ENCODE results near the gene SLC2A4RG. TPM values are rescaled to one million over a fixed set of nuclear protein-coding genes. Genes with fewer than 3 reads are reported as not detected.

SLC2A4RG gene
- total and polyA plus RNA-seq, 7 experiments from 2014 or later: 3.0 to 136 (median 96.4) TPM

GRCh38 chr20:63692436-63693082 lies 47.0 kb upstream of the SLC2A4RG start:
- CTCF ChIA-PET: no interaction called here
- intact Hi-C loops (cut with micrococcal nuclease): no loop called here
- Histone ChIP-seq H3K27ac (ENCODE audit: low read depth, low read length) (no peak overlapping the region), H3K4me1 (ENCODE audit: control insufficient read depth in 2 of 2, insufficient read depth in 2 of 2, low read length in 2 of 2) (peaks cover 12 to 24% of the 10 kb centered on the region in 2 donors), H3K27me3 (ENCODE audit: control insufficient read depth in 2 of 2, insufficient read depth in 2 of 2, low read length in 2 of 2) (no peaks in the 10 kb centered on the region), H3K9me3 (ENCODE audit: control insufficient read depth in 2 of 3, low read length in 3 of 3) (no peaks in the 10 kb centered on the region), H3K36me3 (ENCODE audit: control insufficient read depth in 2 of 3, insufficient read depth in 3 of 3, low read length in 3 of 3) (peaks cover 0 to 14% (median 0%) of the 10 kb centered on the region in 3 experiments), H3K4me3 (ENCODE audit: low read length) (no peak overlapping the region)
- Mint-ChIP-seq H3K4me1 (peaks cover 5 to 18% (median 6%) of the 10 kb centered on the region in 7 donors), H3K27me3 (peaks cover 0 to 2% (median 0%) of the 10 kb centered on the region in 5 donors), H3K4me3 (peak overlapping the region in 1 of 10 donors; percentile 45), H3K9me3 (peaks cover 0 to 5% (median 0%) of the 10 kb centered on the region in 11 donors), H3K36me3 (peaks cover 0 to 10% (median 0%) of the 10 kb centered on the region in 5 donors), H3K27ac (peak overlapping the region in 5 of 9 donors; percentile 51 to 85 (median 67))
- POLR2A ChIA-PET: interaction anchor here (0.7 kb wide), 1 partner anchor 11 kb away, joined by 3 read pairs; no protein-coding TSS in a partner anchor
- ATAC-seq (no peak), DNase-seq (peak in 1 of 9 donors; percentile 7)

- Histone ChIP-seq H3K9me3 (ENCODE audit: control insufficient read depth in 2 of 3, low read length in 3 of 3) (no peaks in the 10 kb centered on the region), H3K27me3 (ENCODE audit: control insufficient read depth in 2 of 2, insufficient read depth in 2 of 2, low read length in 2 of 2) (no peaks in the 10 kb centered on the region), H3K4me3 (ENCODE audit: low read length) (no peak overlapping the region), H3K4me1 (ENCODE audit: control insufficient read depth in 2 of 2, insufficient read depth in 2 of 2, low read length in 2 of 2) (peaks cover 12 to 20% of the 10 kb centered on the region in 2 donors), H3K36me3 (ENCODE audit: control insufficient read depth in 2 of 3, insufficient read depth in 3 of 3, low read length in 3 of 3) (peaks cover 0 to 14% (median 0%) of the 10 kb centered on the region in 3 experiments), H3K27ac (ENCODE audit: low read depth, low read length) (no peak overlapping the region)
- ChIA-PET CTCF (no interaction called here), POLR2A (no interaction called here)
- Mint-ChIP-seq H3K4me3 (no peak overlapping the region), H3K36me3 (peaks cover 0 to 10% (median 0%) of the 10 kb centered on the region in 5 donors), H3K4me1 (peaks cover 5 to 18% (median 6%) of the 10 kb centered on the region in 7 donors), H3K9me3 (peaks cover 0 to 5% (median 0%) of the 10 kb centered on the region in 11 donors), H3K27ac (peak overlapping the region in 3 of 9 donors; percentile 9 to 51 (median 28)), H3K27me3 (peaks cover 0 to 2% (median 0%) of the 10 kb centered on the region in 5 donors)
- peak in 1 of 9 donors; percentile 7 for DNase-seq
- intact Hi-C loops (cut with micrococcal nuclease): no loop called here
- ATAC-seq: no peak
These were observed 46.4 kb upstream of the SLC2A4RG start for GRCh38 chr20:63693083-63693732.

GRCh38 chr20:63693733-63694583 lies 45.6 kb upstream of the SLC2A4RG start:
- ChIA-PET POLR2A (interaction anchor here (0.5 to 1.5 kb wide), 2 partner anchors 14 to 289 kb away, joined by 3 read pairs; partner anchors contain the start of genes ARFRP1 and ZGPAT), CTCF (no interaction called here)
- Mint-ChIP-seq H3K27ac (peak overlapping the region in 6 of 9 donors; percentile 21 to 86 (median 69)), H3K9me3 (peaks cover 0 to 5% (median 0%) of the 10 kb centered on the region in 11 donors), H3K4me3 (peak overlapping the region in 2 of 10 donors; percentile 44 to 55), H3K4me1 (peaks cover 5 to 18% (median 6%) of the 10 kb centered on the region in 7 donors), H3K27me3 (peaks cover 0 to 2% (median 0%) of the 10 kb centered on the region in 5 donors), H3K36me3 (peaks cover 0 to 10% (median 0%) of the 10 kb centered on the region in 5 donors)
- ATAC-seq (no peak), DNase-seq (peak in 1 of 9 donors; percentile 7)
- Histone ChIP-seq H3K27me3 (ENCODE audit: control insufficient read depth in 2 of 2, insufficient read depth in 2 of 2, low read length in 2 of 2) (no peaks in the 10 kb centered on the region), H3K4me3 (ENCODE audit: low read length) (no peak overlapping the region), H3K27ac (ENCODE audit: low read depth, low read length) (no peak overlapping the region), H3K36me3 (ENCODE audit: control insufficient read depth in 2 of 3, insufficient read depth in 3 of 3, low read length in 3 of 3) (peaks cover 0 to 14% (median 0%) of the 10 kb centered on the region in 3 experiments), H3K4me1 (ENCODE audit: control insufficient read depth in 2 of 2, insufficient read depth in 2 of 2, low read length in 2 of 2) (peaks cover 12 to 20% of the 10 kb centered on the region in 2 donors), H3K9me3 (ENCODE audit: control insufficient read depth in 2 of 3, low read length in 3 of 3) (no peaks in the 10 kb centered on the region)
- intact Hi-C loops (cut with micrococcal nuclease): no loop called here

GRCh38 chr20:63694584-63695423 lies 44.8 kb upstream of the SLC2A4RG start:
- DNase-seq (peak in 1 of 9 donors; percentile 8), ATAC-seq (no peak)
- ChIA-PET CTCF (no interaction called here), POLR2A (interaction anchor here (0.5 to 1.5 kb wide), 3 partner anchors 13 to 288 kb away, joined by 3 read pairs; partner anchors contain the start of genes ARFRP1 and ZGPAT)
- Mint-ChIP-seq H3K9me3 (peaks cover 0 to 5% (median 0%) of the 10 kb centered on the region in 11 donors), H3K4me3 (no peak overlapping the region), H3K4me1 (peaks cover 5 to 18% (median 6%) of the 10 kb centered on the region in 7 donors), H3K36me3 (peaks cover 0 to 10% (median 0%) of the 10 kb centered on the region in 5 donors), H3K27me3 (peaks cover 0 to 2% (median 0%) of the 10 kb centered on the region in 5 donors), H3K27ac (no peak overlapping the region)
- intact Hi-C loops (cut with micrococcal nuclease): no loop called here
- Histone ChIP-seq H3K4me3 (ENCODE audit: low read length) (no peak overlapping the region), H3K27me3 (ENCODE audit: control insufficient read depth in 2 of 2, insufficient read depth in 2 of 2, low read length in 2 of 2) (no peaks in the 10 kb centered on the region), H3K4me1 (ENCODE audit: control insufficient read depth in 2 of 2, insufficient read depth in 2 of 2, low read length in 2 of 2) (peaks cover 12 to 20% of the 10 kb centered on the region in 2 donors), H3K9me3 (ENCODE audit: control insufficient read depth in 2 of 3, low read length in 3 of 3) (no peaks in the 10 kb centered on the region), H3K36me3 (ENCODE audit: control insufficient read depth in 2 of 3, insufficient read depth in 3 of 3, low read length in 3 of 3) (peaks cover 0 to 21% (median 0%) of the 10 kb centered on the region in 3 experiments), H3K27ac (ENCODE audit: low read depth, low read length) (no peak overlapping the region)

- Histone ChIP-seq H3K4me3 (ENCODE audit: low read length) (no peak overlapping the region), H3K4me1 (ENCODE audit: control insufficient read depth in 2 of 2, insufficient read depth in 2 of 2, low read length in 2 of 2) (peaks cover 12 to 20% of the 10 kb centered on the region in 2 donors), H3K27ac (ENCODE audit: low read depth, low read length) (peak overlapping the region; percentile 20), H3K36me3 (ENCODE audit: control insufficient read depth in 2 of 3, insufficient read depth in 3 of 3, low read length in 3 of 3) (peaks cover 0 to 28% (median 0%) of the 10 kb centered on the region in 3 experiments), H3K27me3 (ENCODE audit: control insufficient read depth in 2 of 2, insufficient read depth in 2 of 2, low read length in 2 of 2) (no peaks in the 10 kb centered on the region), H3K9me3 (ENCODE audit: control insufficient read depth in 2 of 3, low read length in 3 of 3) (no peaks in the 10 kb centered on the region)
- DNase-seq: no peak
- Mint-ChIP-seq H3K27me3 (peaks cover 0 to 2% (median 0%) of the 10 kb centered on the region in 5 donors), H3K4me1 (peaks cover 5 to 18% (median 6%) of the 10 kb centered on the region in 7 donors), H3K36me3 (peaks cover 0 to 10% (median 0%) of the 10 kb centered on the region in 5 donors), H3K4me3 (peak overlapping the region in 8 of 10 donors; percentile 27 to 76 (median 56)), H3K9me3 (peaks cover 0 to 5% (median 0%) of the 10 kb centered on the region in 11 donors), H3K27ac (peak overlapping the region in 6 of 9 donors; percentile 51 to 88 (median 65))
- no peak for ATAC-seq
- ChIA-PET CTCF (interaction anchor here (0.6 kb wide), 1 partner anchor 38 kb away, joined by 4 read pairs; the partner anchor contains the start of gene RTEL1), POLR2A (interaction anchor here (0.6 to 3.3 kb wide), 4 partner anchors 12 to 171 kb away, joined by 3 to 19 read pairs (median 10); partner anchors contain the start of genes ARFRP1, LIME1 and ZGPAT)
- intact Hi-C loops (cut with micrococcal nuclease): no loop called here
These were observed 43.9 kb upstream of the SLC2A4RG start for GRCh38 chr20:63695424-63696305.

Measured in naive thymus-derived CD4-positive, alpha-beta T cell (primary cell).